ENCODE results near the gene KLF2.

KLF2 gene

DNA sequence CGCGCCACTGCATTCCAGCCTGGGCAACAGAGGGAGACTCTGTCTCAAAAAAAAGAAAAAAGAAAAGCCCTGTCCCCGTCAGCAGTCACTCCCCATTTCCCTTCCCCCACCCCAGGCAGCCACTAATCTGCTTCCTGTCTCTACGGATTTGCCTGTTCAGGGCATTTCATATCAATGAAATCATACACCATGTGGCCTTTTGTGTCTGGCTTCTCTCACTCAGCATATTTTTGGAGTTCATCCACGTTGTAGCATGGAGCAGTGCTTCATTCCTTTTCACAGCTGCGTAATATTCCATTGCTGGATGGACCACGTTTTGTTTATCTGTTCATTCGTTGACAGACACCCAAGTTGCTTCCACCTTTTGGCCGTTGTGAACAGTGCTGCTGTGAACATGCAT lies 36.1 kb upstream of the KLF2 start:
- no peak for DNase-seq (ENCODE audit: low read depth)
- H3K4me3 ChIP-seq (ENCODE audit: low read length), result no peak overlapping the region
- TF ChIP-seq, protein P1, sequence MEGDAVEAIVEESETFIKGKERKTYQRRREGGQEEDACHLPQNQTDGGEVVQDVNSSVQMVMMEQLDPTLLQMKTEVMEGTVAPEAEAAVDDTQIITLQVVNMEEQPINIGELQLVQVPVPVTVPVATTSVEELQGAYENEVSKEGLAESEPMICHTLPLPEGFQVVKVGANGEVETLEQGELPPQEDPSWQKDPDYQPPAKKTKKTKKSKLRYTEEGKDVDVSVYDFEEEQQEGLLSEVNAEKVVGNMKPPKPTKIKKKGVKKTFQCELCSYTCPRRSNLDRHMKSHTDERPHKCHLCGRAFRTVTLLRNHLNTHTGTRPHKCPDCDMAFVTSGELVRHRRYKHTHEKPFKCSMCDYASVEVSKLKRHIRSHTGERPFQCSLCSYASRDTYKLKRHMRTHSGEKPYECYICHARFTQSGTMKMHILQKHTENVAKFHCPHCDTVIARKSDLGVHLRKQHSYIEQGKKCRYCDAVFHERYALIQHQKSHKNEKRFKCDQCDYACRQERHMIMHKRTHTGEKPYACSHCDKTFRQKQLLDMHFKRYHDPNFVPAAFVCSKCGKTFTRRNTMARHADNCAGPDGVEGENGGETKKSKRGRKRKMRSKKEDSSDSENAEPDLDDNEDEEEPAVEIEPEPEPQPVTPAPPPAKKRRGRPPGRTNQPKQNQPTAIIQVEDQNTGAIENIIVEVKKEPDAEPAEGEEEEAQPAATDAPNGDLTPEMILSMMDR (conservative IDR thresholded peaks at IDR 0.05; ENCODE audit: low read depth, low read length), result no peak

DNA sequence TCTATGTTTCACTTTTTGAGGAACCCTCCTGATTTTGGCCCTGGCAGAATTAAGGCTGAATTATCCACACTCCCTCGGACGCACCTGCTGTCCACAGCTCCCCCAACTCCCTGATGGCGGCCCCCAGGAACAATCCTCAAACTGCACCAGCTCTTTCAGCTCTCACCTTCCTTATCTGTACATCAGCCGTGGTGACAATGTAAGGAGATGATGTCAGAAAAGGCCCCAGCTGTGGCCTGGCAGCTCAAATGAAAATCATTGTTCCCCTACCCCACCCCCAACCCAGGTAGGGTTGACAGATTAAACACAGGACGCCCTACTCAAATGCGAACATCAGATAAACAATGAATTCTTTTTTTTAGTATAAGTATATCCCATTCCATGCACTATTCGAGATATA lies 35.0 kb upstream of the KLF2 start:
- H3K4me3 ChIP-seq (ENCODE audit: low read length), result no peak overlapping the region
- no peak for DNase-seq (ENCODE audit: low read depth)
- TF ChIP-seq, protein P1 (conservative IDR thresholded peaks at IDR 0.05; ENCODE audit: low read depth, low read length), result no peak

DNA sequence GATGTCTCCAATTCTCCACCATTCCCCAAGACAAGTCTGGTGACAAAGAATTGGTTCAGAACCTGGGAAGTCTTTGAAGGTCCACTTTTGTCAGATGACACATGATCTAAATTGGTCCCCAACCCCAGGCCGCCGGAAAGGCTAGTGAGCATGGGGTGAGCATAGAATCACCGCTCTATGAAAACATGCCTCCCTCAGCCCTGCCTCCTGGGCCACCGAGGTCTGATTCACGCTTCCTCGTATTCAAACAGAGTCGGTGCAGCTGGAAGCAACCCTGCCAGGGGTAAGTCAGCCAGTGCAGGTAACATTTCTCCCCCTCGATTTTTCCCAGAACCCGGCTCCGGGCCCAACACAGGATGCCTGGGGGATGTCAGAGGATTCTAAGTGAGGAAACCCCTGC lies 33.9 kb upstream of the KLF2 start:
- no peak overlapping the region for H3K4me3 ChIP-seq (ENCODE audit: low read length)
- TF ChIP-seq, protein P1 (conservative IDR thresholded peaks at IDR 0.05; ENCODE audit: low read depth, low read length), result no peak

DNA sequence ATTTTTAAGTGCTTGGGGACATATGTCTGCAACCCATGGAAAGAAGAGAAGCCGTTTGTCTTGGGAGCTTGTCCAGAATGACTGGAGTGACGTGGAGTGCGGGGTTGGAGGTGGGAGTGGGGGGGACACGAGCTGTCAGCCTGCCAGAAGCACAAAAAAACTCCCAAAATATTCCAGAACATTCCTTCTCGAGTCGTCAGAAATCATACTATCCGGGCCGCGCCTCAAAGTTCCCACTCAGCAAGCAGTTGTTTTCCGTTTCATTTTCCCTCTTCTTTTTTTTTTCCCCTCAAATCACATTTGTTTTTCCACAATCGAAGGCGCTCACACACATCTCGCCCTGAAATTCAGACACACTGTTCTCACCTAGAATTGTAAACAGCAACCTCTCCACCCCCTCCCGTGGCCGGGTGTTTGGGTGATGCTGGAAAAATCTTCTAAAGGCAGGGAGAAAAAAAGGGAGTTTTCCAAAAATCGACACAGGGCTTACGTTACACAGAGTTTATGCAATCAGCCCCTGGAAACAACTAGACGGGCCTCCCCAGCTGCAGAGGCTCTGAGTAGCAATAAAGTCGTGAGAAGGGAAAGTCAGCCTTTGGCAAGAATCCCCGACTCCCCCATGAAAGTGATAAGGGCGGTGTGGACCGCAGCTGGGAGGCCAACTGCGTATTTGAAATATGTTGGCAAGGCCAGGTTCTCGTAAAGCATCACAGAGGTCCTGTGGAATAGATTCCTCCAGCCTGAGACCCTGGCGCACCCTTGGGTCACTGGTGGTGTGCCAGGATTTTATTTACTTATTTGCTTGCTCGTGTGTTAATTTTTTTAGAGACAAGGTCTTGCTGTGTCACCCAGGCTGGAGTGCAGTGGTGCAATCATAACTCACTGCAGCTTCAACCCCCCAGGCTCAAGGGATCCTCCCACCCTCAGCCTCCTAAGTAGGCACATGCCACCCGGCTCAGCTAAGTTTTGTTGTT lies 31.2 kb upstream of the KLF2 start:
- TF ChIP-seq, protein P1 (conservative IDR thresholded peaks at IDR 0.05; ENCODE audit: low read depth, low read length), result no peak
- no peak for DNase-seq (ENCODE audit: low read depth)
- H3K4me3 ChIP-seq (ENCODE audit: low read length), result no peak overlapping the region

More for the DNA sequence above, 33.9 kb upstream of the KLF2 start:
- DNase-seq (ENCODE audit: low read depth), result no peak

DNA sequence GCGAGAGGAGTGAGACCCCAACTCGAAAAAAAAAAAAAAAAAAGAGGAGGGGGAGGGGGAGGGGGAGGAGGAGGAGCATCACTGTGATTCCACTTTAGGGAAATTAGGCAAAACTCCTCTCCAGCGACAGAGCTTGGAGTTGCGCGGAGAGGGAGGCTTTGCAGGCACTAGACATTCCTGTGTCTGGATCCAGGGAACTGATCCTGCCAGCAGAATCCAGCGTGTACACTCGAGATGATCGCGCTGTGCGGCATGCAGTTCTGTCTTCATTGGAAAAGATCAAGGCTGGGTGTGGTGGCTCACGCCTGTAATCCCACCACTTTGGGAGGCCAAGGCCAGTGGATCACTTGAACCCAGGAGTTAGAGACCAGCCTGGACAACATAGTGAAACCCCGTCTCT lies 29.6 kb upstream of the KLF2 start:
- TF ChIP-seq, protein P1 (conservative IDR thresholded peaks at IDR 0.05; ENCODE audit: low read depth, low read length), result no peak
- no peak for DNase-seq (ENCODE audit: low read depth)
- H3K4me3 ChIP-seq (ENCODE audit: low read length), result no peak overlapping the region

DNA sequence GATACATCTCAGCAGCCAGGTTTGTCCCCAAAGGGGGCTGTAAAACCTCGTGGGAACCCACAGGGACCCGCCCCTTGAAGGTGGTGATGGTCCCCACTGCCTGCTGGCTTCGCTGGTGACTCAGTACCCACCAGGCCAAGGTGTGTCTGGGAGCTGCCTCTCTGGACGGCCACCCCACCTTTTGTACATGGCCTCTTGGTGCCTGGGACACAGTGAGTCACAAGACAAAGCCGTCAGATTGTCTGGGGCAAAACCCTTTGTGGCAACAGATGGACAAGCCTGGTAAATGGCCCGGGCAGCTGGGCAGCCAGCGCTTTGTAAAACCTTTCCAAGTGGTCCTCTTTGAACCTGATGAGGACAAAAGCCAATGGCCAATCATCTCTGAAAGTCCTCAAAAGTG lies 27.9 kb upstream of the KLF2 start:
- TF ChIP-seq, protein P1 (conservative IDR thresholded peaks at IDR 0.05; ENCODE audit: low read depth, low read length), result no peak
- H3K4me3 ChIP-seq (ENCODE audit: low read length), result no peak overlapping the region
- DNase-seq (ENCODE audit: low read depth), result no peak

All from retinal pigment epithelial cell (primary cell).